Limb (tissue), 2 donors: ENCODE measurements around the gene STRA6.
A peak's percentile ranks its signal among the peaks of the same experiment; 100 is the strongest.

Source experiments
- DNase-seq, 2 donors: peaks; one replicate each; pipeline ENCODE4 v3.0.0-alpha.2; 2016; ENCODE audit errors: extremely low spot score in 2 of 2

STRA6 gene

DNA sequence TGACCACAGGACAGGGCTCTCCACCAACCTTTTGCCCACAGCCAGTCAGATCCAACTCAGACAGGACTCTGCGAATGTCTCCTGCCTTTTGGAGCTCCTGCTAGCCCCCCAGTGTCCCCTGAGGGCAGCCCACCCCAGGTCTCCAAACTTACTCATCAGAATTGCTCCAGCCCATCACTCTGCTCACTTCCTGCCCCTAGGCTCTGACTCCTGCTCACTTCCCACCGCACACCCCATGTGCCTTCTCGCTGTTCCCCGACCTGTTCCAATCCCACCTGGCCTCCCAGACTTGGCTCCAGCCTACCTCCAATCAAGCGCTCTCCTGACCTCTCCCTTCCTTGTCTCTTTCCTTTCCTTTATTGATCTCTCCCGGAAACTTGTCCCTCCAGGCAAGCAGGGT lies 5.9 kb upstream of the STRA6 start:
- DNase-seq = no peak

DNA sequence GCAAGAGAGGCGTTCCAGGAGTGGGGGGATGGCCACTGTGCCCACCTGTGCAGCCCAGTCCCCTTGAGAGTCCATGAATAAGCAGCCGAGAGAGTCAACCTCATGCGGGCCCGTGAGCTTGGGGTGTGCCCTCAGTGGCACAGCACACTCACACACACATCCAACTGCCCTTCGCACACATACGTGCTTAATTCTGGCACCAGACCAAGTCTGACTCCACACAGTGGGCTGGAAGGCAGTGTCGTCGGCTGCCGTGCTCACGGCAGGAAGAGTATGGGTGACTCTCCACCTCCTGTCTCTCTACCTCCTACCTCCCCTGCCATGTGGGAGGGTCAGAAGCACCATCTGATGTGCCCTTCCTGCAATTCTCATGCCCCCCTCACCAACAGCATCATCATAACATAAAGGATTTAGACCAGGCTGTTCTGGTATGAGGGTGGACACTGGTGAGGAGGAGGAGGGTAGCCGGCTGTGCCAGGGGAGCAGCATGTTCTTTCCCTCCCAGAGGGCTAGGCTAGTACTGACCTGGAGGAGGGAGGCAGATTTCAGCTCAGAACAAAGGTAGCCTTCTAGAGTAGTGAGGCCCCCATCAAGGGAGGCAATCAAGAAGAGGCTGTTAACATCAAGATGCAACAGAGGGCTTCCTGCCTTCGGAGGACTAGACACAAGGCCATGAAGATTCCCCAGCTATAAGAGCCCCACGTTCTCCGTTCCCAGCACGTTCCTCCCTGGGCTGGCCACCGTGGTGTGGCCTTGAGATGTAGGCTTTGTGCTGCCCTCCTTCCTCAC lies 5.3 kb upstream of the STRA6 start:
- DNase-seq = no peak

DNA sequence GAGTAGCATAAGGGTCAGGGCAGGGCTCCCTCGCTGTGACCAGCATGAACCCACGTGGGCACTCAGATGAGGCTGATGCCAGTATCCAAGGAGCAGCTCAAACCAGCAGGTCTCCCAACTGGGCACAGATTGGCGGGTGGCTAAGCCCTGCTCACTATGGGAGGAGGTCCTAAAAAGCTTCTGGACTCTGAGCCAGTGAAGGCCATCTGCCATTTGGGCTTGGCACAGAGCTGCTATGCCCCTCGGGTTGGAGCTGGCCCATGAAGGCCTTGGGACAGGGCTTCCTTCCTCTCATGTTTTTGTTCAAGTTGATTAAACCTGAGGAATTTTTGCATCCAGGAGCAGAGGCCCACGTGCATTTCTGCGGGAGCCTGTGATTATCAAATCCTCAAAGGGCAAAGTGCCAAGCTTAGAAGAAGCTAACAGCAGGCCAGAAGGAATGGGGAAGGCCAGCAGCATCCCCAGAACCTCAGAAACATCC lies 4.3 kb upstream of the STRA6 start:
- no peak for DNase-seq

DNA sequence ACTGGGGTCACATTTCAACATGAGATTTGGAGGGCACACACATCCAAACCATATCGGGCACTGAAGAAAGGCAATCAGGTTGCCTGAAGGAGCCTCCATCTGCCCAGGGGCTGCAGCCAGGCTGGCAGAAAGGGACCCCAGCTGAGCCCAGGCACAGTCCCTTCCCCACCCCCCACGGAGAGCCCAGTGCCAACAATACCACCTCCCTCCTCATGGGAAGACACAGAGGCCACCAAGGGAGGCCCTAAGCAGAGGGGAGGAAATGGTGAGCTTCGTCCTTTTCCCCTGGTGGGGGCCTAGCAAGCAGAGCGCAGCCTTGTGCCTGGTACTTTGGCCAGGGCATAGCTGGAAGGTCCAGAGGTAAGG lies 3.0 kb upstream of the STRA6 start:
- no peak for DNase-seq

DNA sequence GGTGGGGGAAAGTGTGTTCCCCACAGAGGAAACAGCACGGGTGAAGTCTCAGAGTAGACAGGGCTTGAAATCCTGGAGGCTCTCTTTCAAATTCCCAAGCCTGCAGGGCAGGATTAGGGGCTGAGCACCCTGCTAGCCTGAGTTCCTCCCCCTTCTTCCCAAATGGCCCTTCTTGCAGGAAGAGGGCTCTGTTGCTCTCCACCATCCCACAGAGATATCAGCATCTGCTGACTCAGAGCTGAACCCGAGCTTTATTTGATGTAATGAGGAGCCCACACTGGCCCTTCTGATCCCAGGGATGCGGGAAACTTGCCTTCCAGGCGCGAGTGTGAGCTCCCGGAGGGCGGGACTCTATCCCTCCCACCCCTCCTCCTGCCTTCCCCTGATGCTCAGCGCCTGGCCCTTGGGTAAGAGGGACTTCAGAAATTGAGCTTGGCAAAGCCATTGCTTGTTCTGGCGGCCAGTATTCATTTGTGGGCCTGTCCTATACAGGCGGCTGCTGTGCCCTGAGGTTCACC lies 1.4 kb upstream of the STRA6 start:
- DNase-seq = peak in 1 of 2 donors; percentile 64

DNA sequence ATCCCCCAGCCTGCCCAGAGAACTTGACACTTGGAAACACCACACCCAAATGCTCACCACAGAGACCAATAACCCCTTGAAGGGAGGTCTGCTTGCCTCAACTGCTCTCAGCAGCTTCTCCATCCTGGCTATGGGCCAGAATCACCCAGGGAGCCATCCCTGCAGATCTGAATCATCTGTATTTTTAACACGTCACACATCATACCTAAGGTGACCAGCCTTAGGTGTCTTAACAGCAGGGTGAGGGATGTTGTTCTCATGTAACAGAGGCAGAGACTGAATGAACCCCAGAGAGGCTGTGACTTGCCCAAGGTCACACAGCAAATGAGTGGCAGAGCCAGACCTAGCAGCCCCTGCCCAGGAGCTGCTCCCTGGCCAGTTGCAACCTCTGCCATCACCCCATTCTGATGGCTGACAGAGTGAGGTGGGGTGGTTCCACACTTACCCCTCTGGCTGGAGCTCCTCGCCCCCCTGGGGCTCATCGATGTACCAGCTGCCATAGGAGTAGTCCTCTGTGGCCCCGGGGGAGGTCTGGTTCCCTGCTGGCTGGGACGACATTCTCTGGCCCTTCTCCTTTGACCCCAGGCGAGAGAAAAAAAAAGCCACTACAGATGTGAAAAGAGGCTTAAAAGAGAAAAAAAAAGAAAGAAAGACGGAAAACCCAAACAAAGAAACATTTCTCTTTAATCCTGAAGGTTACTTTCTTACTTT lies 722 bp downstream of the STRA6 start:
- DNase-seq = no peak

DNA sequence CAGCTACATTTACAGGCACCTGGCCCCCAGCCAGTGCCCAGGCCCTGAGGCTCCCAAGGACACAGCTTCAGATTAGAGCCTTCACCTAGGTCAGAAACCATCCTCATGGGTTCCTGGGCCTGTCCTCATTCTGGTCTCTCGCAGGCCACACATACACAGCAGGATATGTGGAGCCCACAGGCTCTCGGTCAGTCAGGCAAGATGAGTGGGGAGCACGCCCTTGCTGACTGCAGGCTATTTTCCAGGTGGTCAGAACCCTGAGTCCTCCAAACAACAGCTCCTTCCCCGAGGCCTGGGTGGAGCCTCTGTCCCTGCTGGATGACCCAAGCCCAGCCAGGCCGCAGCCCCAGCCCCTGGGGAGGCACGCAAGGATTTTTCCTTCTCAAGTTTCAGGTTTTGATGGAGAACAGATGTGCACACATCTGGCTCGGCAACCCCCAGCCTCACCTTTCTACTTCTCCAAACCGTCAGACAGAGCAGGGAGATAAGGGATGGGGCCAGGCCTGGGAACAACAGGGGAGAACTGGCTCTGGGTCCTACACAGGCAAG lies 1.6 kb downstream of the STRA6 start:
- DNase-seq = peak in 1 of 2 donors; percentile 67

DNA sequence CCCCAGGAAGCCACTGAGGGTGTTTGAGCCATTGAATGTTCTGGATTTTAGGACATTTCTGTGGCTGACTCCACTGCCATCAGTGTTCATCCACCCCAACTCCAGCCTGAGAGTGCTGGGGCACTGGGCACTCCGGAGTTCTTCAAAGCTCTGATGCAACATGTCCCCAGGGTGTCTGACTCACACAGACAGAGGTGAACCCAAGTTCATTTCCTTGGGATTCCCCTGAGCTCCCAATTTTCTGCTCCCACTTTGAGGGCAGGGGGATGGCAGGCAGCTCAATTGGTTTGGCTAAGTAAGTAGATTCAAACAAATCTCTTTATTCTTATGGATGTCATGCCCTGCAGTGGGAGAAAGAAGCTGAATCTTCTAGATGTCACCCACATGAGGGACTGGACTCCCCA lies 2.2 kb downstream of the STRA6 start:
- no peak for DNase-seq

DNA sequence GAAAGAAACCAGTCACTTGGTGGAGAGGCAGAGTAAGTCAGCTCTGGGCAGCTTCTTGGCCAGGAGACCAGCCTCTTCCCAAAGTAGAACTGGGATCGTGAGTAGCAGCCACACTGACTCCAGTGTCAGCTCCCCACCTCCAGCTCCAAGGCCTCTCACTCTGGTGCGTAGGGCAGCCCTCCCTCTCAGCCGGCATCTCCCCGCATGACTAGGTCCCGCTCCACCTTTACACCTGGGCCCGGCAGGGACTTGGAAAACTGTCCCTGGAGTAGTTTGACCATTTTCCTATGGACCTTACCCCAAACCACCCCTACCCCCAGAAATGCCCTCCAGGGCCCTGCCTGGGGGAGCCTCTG lies 3.3 kb downstream of the STRA6 start:
- DNase-seq = no peak

DNA sequence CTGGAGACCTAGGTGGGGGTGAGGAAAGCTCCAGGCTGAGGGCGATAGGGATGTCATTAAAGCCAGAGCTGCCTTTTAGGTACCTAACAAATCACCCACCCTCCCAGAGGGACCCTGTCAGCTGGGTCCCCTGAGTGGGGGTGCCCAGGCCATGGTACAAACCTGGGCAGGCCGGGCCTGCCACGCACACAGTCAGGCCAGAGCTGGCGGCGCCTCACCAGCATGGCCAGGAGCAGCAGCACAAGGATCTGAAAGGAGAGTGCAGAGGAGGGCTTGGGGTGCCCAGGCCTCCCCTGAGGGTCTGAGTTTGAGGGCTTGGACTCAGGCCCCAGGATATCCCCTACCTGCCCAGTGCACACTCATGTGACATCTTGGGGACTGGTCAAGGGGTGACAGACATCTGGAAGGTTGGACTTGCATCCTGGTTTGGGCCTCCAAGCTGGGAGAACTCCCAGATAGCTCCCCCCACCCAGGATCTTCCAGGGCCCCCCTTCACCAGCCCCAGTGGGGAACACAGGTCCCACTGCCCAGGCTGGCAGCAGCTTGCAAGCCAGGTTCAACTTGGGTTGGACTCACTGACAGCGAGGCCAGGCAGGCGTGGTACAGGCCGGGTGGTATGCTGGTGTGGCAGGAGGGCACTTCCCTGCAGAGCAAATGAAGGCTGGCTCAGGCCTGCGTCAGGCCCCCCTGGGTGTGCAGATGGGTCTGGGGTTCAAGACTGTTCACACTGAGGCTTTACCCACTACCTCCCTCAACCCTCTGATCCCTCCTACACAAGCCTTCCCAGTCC lies 5.2 kb downstream of the STRA6 start:
- no peak for DNase-seq

DNA sequence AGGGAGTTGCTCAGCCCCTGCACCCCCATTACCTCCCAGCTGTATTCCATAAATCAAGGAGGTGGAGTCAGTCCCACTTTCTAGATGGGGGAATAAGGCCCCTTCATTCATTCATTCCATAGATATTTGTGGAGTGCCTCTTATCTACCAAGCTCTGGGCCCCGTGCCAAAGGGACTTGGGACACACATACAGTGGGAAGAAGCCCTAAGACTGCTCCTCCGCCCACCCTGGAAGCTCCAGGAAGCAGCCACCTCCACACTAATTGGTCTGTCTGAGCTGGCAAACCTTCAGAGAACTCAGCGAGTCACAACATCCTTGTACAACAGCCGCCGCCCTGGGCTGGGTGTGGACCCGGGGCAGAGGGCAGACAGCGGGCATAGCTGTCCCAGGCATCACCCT lies 6.4 kb downstream of the STRA6 start:
- peak in 1 of 2 donors; percentile 48 for DNase-seq

DNA sequence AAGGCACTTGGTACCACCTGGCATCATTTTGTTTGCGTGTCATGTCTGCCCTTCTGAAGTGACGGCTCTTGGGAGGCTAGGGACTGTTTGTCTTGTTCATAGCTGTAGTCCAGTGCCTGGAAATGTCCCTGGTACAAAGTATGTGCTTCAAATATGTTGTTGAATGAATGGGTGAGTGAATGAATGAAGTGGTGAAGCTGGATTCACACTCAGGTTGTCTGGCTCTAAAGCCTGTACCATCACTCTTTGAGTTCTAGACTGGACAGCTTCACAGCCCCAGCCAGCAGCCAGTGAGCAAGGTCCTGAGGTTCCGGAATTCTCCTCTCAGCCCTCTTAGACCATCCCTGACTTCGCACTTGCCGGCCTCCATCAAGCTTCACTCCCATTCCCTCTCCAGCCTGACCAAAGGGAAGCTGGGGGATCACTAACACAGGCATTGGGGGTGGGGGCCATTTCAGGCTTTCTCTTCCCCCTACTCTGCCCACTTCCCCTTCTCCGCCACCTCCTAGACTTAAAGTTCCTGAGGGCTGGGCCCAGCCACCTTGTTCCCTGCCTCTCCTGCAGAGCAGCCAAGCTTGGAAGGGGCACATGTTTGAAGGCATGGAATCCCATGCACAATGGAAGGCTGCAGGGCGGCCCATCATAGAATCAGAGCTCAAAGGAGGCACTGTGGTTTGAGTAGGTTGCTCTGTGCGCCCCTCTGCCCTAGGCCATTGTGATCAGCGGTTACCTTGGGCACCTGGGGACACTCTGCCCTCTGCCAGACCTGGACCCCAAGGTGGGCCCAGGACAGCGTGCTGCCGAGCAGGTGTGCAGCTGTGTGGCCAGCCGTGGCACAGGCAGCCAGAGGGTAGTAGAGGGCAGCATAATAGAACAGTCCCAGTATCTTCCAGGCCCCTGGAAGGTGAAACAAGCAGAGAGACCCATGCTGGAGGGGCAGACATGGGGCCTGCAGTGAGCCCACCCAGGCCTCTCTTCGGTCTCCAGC lies 7.7 kb downstream of the STRA6 start:
- no peak for DNase-seq

DNA sequence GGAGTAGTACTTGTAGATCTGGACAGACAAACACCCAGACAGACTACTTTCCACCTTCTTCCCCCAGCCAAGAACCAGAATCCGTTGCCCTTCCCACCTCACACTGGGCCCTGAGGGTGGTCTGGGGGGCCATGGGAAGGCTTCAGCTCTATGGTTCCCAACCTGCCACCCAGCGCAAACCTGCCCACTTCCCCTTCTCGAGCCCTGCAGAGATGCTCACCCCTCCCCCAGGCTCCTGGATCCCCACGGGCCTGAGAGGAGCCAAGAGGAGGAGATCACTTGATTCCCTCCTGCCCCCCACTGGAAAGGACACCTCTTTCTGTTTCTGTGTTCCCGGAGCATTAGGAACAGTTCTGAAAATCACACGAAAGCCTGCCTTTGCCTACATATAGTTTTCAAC lies 8.7 kb downstream of the STRA6 start:
- no peak for DNase-seq

DNA sequence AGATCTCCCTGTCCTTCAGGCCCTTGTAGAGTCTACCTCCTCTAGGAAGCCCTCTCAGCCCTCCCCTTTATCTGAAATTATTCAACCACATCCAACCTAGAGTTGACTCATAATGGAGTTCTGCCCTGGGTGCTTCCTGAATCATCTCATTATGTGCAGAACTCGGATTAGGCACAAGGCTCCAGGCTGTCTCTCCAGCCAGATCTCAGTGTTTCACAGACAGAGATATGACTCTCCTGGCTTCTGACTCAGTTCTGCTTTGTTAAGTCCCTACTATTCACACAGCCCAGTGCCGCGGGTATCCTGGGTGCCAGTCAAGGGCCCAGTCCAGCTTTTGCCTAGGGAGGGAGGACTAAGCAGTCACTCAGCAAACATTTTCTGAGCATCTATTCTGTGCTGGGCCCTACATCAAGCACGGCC lies 9.3 kb downstream of the STRA6 start:
- no peak for DNase-seq

DNA sequence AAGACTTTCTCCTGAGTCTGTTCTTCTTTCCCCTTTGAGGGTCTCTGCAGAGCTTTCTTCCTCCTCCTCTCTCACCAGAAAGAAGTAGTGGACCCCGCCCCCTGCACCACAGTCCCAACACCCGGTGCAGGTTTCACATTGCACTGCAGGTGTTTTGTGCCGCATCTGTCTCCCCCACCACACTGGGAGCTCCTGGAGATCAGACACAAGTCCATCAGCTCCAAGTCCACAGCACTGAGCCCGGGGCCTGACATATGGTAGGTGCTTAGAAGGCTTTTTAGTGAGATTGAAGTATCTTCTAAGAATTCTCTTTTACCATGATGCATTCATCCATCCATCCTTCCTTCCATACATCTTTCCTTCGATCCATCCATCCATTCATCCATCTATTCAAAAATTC lies 9.8 kb downstream of the STRA6 start:
- no peak for DNase-seq

DNA sequence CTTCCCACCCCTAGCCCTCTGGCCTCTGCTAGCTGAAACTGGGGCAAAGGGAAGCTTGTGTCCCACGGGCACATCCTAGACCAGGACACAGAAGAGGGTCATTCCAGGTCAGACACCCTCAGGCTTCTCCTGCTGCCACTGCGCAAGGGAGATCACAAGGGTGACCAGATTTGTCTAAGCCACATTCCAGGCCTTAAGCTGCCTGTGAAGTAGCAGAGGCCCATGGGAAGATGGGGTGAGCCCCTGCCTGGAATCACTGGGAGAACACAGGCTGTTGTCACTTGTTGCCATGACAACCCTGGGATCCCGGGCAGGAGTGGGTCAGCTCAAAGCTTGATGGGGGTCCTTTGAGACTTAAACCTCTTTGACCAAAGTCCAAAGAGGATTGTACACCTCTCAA lies 10.8 kb downstream of the STRA6 start:
- DNase-seq = no peak

DNA sequence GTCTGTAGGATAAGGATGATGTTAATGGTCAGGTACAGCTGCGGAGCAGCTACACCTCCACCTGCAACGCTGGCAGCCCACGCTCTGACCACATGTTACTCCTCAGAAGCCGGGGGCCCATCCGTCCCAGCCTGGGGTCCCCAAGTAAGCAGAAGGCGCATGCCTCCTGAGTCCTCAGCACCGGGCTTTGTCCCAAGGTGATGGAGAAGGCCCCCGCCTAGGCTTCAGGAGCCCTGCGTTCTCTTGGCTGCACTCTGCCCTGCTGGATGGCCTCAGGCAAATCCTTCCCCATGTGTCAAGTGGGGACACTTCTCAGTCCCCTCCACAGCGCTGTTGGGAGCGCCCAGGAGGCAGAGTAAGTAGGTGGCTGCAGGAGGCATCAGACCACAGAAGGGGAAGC lies 14.4 kb downstream of the STRA6 start:
- DNase-seq = no peak

DNA sequence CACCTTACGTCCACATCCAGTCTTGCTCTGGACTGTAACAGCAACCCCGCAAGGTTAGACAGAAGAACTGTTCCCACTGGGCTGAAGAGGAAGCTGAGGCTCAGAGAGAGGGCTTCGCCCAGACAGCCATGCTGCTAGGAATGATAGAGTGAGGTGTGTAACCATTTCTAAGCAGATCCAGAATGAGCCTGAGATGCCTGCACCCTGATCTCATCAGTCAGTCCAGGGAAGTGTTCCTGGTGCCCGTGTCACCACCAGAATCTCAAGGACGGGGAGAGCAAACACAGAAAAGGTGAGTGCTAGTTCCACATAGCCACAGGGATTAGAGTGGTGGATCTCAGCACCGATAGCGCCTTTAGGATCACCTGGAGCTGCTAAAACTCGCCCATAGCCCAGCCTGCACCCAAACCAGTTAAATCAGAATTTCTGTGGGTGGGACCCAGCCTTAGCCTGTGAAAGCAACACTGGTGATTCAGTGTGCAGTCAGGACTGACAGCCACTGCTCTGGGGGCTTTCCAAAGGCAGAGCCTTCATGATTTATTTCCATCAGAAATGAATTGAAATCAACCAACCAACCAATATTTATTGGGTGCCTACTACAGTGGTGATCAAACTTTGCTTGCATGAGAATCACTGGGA lies 16.8 kb downstream of the STRA6 start:
- no peak for DNase-seq

DNA sequence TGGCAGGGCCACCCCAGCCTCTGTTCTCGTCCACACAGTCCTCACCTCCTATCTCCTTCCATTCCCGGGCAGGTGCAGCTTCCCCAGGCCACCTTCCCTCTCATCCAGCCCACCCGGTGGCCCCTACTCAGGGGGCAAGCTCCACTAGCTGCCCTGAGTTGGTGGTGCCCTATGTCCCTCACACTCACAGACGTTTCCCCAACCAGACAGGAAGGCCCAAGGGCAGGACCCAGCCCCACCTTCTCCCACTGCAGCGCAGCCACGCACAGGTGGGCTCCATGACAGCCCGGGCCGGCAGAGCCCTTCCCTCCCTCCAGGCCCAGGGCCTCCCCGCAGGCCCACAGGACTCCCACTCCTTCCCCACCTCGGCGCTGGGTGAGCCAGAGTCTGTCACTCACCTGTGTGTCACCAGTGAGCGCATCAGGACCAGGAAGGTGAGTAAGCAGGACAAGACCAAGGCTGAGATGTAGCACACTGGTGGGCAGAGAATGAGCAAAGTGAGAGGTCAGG lies 17.9 kb downstream of the STRA6 start:
- no peak for DNase-seq

DNA sequence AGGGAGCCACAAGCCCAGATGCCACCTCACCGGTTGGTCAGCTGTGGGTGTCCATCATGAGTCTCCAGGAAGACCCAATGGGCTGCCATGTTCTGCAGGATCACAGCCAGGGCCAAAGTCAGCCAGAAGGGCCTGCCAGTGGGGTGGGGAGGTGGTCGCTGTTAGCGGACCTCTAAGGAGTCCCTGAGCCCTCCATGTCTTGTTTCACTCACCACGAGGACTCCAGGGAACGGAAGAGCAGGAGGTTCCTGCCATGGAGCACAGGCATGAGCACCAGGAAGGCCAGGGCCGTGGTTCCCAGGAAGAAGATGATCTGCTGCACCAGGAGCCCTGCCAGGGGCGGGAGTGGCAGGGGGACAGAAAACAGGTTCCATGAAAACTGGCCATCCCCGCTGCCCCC lies 20.5 kb downstream of the STRA6 start:
- DNase-seq = no peak
